HepG2 (cell line): ENCODE measurements around the gene FAM3B. TPM values are rescaled to one million over a fixed set of nuclear protein-coding genes. Genes with fewer than 3 reads are reported as not detected.

Experiments used
- BRD4 ChIP-seq: sonication (generic); formaldehyde crosslinking; IDR thresholded peaks from 2 replicates; pipeline ENCODE4 v1.4.0; 2020; ENCODE audit warnings: missing genetic modification reagents
- GATA4 ChIP-seq: sonication (generic); IDR thresholded peaks from 2 replicates; pipeline ENCODE4 v1.6.1; 2016; ENCODE audit warnings: antibody characterized with exemption, low read depth, borderline replicate concordance
- IKZF1 ChIP-seq: fragments of 450-650 bp; IDR thresholded peaks from 2 replicates; pipeline ENCODE4 v1.7.1; 2016
- KDM2A ChIP-seq: sonication (generic); formaldehyde crosslinking; IDR thresholded peaks from 2 replicates; pipeline ENCODE4 v1.4.0; 2020; ENCODE audit warnings: low read depth, missing genetic modification reagents, borderline replicate concordance
- KDM3A ChIP-seq: IDR thresholded peaks from 2 replicates; pipeline ENCODE4 v1.6.1; 2018; ENCODE audit warnings: low read depth, missing compliant biosample characterization
- NFAT5 ChIP-seq: sonication (generic); formaldehyde crosslinking; IDR thresholded peaks from 2 replicates; pipeline ENCODE4 v1.4.0; 2020; ENCODE audit warnings: missing genetic modification reagents
- PLSCR1 ChIP-seq: sonication (generic); formaldehyde crosslinking; IDR thresholded peaks from 2 replicates; pipeline ENCODE4 v1.5.0; 2020; ENCODE audit warnings: missing genetic modification reagents, mild to moderate bottlenecking, borderline replicate concordance
- RELA ChIP-seq: sonication (generic); formaldehyde crosslinking; IDR thresholded peaks from 2 replicates; pipeline ENCODE4 v1.4.0; 2020; ENCODE audit warnings: missing genetic modification reagents
- SSRP1 ChIP-seq: IDR thresholded peaks from 2 replicates; pipeline ENCODE4 v1.6.1; 2016; ENCODE audit warnings: control low read depth
- ZBTB26 ChIP-seq: IDR thresholded peaks from 2 replicates; pipeline ENCODE4 v1.6.1; 2016; ENCODE audit warnings: missing compliant biosample characterization, missing genetic modification reagents, borderline replicate concordance
- ZNF121 ChIP-seq: sonication (generic); formaldehyde crosslinking; IDR thresholded peaks from 2 replicates; pipeline ENCODE4 v1.5.0; 2020; ENCODE audit warnings: mild to moderate bottlenecking, missing genetic modification reagents
- ZNF292 ChIP-seq: sonication (generic); formaldehyde crosslinking; IDR thresholded peaks from 2 replicates; pipeline ENCODE4 v1.8.1; 2022; ENCODE audit warnings: mild to moderate bottlenecking, low read depth, missing genetic modification reagents, borderline replicate concordance
- ZNF619 ChIP-seq: sonication (generic); formaldehyde crosslinking; IDR thresholded peaks from 2 replicates; pipeline ENCODE4 v1.4.0; 2020; ENCODE audit warnings: mild to moderate bottlenecking, missing genetic modification reagents
- ZNF652 ChIP-seq: IDR thresholded peaks from 2 replicates; pipeline ENCODE4 v1.6.1; 2016; ENCODE audit warnings: low read depth, borderline replicate concordance
- ZNF7 ChIP-seq: IDR thresholded peaks from 2 replicates; pipeline ENCODE4 v1.6.1; 2016; ENCODE audit warnings: missing biosample characterization, missing genetic modification reagents
- ZSCAN12 ChIP-seq: sonication (generic); formaldehyde crosslinking; IDR thresholded peaks from 2 replicates; pipeline ENCODE4 v1.9.0; 2021; ENCODE audit warnings: mild to moderate bottlenecking, missing genetic modification reagents
- ZSCAN9 ChIP-seq: IDR thresholded peaks from 2 replicates; pipeline ENCODE4 v1.6.1; 2016; ENCODE audit warnings: borderline replicate concordance
- ZXDC ChIP-seq: sonication (generic); formaldehyde crosslinking; IDR thresholded peaks from 2 replicates; pipeline ENCODE4 v1.5.0; 2020; ENCODE audit warnings: mild to moderate bottlenecking, missing genetic modification reagents
- polyA plus RNA-seq, 8 experiments: library from polyadenylated mRNA; depleted of rRNA in 3 of 8; stranded (reverse) in 7 of 8; unstranded in 1 of 8; fragments of >200 nt; fragmentation: Illumina TruSeq in 4 of 8; extraction: Trizol in 4 of 8; gene quantifications; 2 replicates each; pipeline versions ENCODE4 v1.2.1 to v1.2.3, GENCODE V29; 2011 to 2016; ENCODE audit warnings: low read depth in 4 of 8, missing spikeins in 1 of 8, mixed read lengths in 1 of 8; ENCODE audit not compliant: insufficient read depth in 1 of 8
- total RNA-seq, 5 experiments: library from RNA; depleted of rRNA; stranded (reverse); fragments of >200 nt; fragmentation: Illumina TruSeq; extraction: Trizol; gene quantifications; 2 replicates each; pipeline ENCODE4 v1.2.3, GENCODE V29; 2016; ENCODE audit warnings: low read depth in 1 of 5
- TF ChIP-seq, protein P1 (sequence below): sonication (generic); formaldehyde crosslinking; IDR thresholded peaks from 2 replicates; pipeline ENCODE4 v1.4.0; 2020; ENCODE audit warnings: missing genetic modification reagents

FAM3B gene
- total and polyA plus RNA-seq, 2 of the 13 experiments (the other 11 are each of a cell fraction or from before 2014, with no cell fraction given), result 46.5 to 62.0 TPM

DNA sequence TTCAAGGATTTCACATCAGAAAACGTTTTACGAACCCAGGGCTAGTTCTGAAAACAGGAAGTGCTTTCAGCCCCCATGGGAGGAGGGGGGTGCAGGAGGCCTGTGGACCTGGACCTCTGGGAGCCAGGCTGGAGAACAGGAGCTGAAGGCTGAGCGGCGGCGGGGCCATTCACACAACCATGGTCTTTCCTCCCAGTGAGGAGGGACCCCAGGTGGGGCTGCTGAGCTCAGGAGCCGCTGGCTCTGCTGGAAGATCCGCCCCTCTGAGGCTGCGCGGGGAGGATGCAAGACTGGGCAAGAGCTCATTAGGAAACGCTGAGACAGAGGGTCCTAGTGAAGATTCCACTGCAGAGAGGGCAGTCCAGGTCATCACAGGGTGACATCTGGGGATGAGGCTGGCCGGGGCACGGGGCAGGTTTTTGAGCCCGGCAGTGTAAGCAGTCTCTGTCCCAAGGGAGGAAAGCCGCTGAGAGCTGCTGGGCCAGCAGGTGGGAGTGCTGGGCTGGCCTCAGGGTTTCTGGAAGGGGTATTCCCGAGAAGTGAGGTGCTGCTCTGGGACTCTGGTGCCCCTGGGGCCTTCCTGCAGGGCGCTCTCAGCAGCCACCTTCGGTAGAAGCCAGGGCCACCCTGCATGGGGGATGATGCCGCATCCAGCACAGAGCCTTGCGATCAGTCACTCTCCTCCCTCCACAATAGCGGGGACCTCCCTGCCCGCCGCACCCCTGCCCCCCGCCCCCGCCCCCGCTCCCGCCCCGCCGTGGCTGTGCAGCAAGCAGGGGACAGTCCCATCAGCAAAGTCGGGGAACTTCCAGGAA is 52.7 kb downstream of the FAM3B start (continued):
- no peak for TF ChIP-seq ZBTB26 (CRISPR knock-in tag)
- TF ChIP-seq RELA (CRISPR knock-in tag), result no peak
- no peak for TF ChIP-seq ZNF121 (CRISPR knock-in tag)
- no peak for TF ChIP-seq ZNF7 (CRISPR knock-in tag)
- no peak for TF ChIP-seq PLSCR1 (CRISPR knock-in tag)
- TF ChIP-seq KDM3A, result no peak
- TF ChIP-seq GATA4, result no peak
- TF ChIP-seq NFAT5 (CRISPR knock-in tag), result no peak
- no peak for TF ChIP-seq SSRP1 (CRISPR knock-in tag)
- TF ChIP-seq KDM2A, result peak; percentile 66
- no peak for TF ChIP-seq IKZF1
- no peak for TF ChIP-seq ZNF619 (CRISPR knock-in tag)
- TF ChIP-seq ZSCAN9 (CRISPR knock-in tag), result no peak
- TF ChIP-seq BRD4 (CRISPR knock-in tag), result 0 out of 2 replicates have a peak, but pooled peaks have one; percentile 35
- no peak for TF ChIP-seq ZSCAN12 (CRISPR knock-in tag)
- TF ChIP-seq, protein P1, sequence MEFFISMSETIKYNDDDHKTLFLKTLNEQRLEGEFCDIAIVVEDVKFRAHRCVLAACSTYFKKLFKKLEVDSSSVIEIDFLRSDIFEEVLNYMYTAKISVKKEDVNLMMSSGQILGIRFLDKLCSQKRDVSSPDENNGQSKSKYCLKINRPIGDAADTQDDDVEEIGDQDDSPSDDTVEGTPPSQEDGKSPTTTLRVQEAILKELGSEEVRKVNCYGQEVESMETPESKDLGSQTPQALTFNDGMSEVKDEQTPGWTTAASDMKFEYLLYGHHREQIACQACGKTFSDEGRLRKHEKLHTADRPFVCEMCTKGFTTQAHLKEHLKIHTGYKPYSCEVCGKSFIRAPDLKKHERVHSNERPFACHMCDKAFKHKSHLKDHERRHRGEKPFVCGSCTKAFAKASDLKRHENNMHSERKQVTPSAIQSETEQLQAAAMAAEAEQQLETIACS (CRISPR knock-in tag), result no peak
- TF ChIP-seq ZNF652 (CRISPR knock-in tag), result no peak
- TF ChIP-seq ZNF292 (CRISPR knock-in tag), result no peak
- TF ChIP-seq ZXDC (CRISPR knock-in tag), result no peak
